Left forelimb (tissue), 1 donor: ENCODE results near the gene KANK3.
A peak's percentile ranks its signal among the peaks of the same experiment; 100 is the strongest.
"Not testable (repeated sequence)": the region's sequence is repeated elsewhere in the genome, so short reads cannot be mapped to it uniquely, and the experiment has no call there.

ENCODE experiments used
- DNase-seq: peaks from one replicate; pipeline ENCODE4 v3.0.0-alpha.2; 2018; ENCODE audit warnings: low spot score

The KANK3 gene

DNA sequence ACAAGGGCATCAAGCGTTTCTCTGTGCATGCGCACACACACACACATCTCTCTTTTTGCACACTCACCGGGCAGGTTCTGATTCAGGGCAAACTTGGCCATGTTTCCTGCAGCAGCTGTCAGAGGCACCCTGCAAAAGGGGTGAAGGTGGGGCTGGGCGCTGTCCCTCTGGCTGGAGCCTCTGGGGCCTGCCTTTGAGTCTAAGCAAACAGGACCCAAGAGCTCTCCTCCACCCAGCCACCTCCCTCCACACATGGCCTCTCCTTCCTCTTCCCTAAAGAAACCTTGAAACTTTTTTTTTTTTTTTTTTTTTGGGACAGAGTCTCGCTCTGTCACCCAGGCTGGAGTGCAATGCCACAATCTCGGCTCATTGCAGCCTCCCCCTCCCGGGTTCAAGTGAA is 5.3 kb downstream of the KANK3 start:
- no peak for DNase-seq

- DNase-seq = no peak
Observed at GRCh38 chr19:8336660-8337059, 6.4 kb downstream of the KANK3 start.

DNA sequence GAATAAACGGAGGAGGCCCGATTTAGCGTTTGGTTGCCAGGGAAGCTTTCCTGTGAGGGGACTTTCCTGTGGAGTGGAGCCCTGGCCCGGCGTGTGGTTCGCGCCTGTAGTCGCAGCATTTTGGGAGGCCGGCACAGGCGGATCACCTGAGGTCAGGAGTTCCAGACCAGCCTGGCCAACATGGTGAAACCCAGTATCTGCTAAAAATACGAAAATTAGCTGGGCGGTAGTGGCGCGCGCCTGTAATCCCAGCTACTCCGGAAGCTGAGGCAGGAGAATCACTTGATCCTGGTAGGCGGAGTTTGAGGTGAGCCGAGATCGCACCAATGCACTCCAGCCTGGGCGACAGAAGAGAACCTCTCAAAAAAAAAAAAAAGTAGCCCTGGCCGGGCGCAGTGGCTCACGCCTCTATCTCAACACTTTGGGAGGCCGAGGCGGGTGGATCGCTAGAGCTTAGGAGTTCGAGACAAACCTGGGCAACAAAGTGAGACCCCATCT is 6.9 kb downstream of the KANK3 start:
- no peak for DNase-seq

GRCh38 chr19:8335343-8336071 is 7.6 kb downstream of the KANK3 start:
- no peak for DNase-seq

DNA sequence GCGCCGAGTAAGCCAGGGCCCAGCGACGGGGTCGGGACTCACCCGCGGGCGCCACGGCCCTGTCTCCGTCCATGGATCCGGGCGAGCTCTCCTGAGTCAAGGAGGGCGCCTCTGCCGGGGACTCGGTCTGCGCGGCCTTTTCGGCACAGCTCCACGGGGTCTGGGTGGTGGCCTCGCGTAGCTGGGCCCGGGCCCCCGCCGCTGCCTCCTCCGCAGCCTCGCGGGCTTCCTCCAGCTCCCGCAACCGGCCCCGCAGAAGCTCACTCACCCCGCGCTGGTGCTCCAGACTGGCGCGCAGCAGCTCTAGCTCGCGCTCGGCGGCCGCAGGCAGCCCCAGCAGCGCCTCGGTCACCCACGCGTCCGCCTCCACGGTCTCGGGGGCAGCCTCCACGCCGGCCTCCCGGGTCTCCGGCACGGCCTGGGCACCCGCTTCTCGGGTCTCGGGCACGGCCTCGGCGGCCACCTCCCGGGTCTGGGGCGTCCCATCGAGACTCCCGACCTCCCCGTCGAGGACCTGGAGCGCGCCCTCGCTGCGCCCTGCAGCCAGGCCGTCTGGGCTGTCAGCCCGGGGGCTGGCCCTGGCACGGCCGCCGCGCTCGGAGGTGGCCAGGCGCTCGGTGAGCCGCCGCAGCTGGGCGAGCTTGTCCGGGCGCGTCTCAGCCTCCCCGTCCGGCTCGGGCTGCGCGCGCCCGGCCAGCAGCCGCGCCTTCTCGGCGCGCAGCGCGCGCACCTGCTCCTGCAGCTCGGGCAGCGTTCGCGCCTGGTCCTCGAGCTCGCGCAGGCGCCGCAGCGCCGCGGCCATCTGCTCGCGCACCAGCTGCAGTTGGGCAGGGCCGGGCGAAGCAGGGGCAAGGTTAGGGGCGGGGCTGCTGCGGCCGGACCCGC is 8.4 kb downstream of the KANK3 start:
- no peak for DNase-seq

- no peak for DNase-seq
Observed at GRCh38 chr19:8333767-8334457, 9.2 kb downstream of the KANK3 start.

GRCh38 chr19:8332976-8333766 is 9.9 kb downstream of the KANK3 start:
- DNase-seq = no peak

GRCh38 chr19:8331263-8331845 is 11.7 kb downstream of the KANK3 start:
- no peak for DNase-seq

- no peak for DNase-seq
Observed at GRCh38 chr19:8329996-8330395, 13.1 kb downstream of the KANK3 start.

GRCh38 chr19:8325454-8325853 is 17.6 kb downstream of the KANK3 start:
- no peak for DNase-seq

GRCh38 chr19:8324186-8325050 is 18.6 kb downstream of the KANK3 start:
- no peak for DNase-seq

GRCh38 chr19:8323781-8324185 is 19.3 kb downstream of the KANK3 start:
- no peak for DNase-seq

DNA sequence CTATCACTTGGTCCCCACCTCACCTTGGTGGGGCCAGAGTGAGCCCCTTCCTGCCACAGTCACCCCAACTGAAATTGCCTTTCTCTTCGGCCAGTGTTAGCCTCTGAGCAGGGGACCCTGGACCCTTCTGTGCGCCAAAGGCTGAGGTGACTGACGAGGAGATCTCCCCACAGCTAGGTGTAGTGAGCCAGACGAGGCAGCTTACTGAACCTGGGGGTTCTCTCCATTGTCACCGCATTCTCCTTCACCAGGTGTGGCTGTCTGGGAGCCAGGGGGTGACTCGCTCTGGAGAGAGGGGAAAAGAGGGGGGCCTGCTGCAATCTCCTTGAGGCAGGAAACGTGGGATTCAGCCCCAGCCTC is 20.4 kb downstream of the KANK3 start:
- DNase-seq = no peak

DNA sequence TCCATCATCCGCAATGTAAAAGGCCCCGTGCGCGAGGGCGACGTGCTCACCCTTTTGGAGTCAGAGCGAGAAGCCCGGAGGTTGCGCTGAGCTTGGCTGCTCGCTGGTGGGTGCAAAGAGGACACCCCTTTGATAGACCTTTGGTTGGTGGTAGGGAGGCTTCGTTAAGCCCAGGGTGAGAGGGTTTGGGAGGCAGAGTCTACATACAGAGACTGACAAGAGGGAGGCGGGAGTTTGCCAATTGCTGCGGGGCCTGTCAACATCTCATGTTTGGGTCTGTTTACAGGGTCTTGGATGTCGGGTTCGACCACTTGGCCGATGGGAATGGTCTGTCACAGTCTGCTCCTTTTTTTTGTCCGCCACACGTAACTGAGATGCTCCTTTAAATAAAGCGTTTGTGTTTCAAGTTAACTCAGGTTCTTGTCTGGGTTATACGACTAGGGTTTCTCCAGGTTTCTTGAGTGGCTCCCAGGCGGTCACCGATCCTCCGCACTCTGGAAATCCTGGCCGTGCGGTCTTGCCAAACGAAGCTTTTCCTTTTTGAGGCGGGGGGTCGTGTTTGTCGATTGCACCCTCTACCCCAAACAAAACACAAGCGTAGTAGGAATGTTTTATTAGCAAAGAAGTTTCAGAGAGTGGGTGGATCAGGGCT is 20.9 kb downstream of the KANK3 start:
- DNase-seq = no peak

- peak; percentile 98 for DNase-seq
Observed at GRCh38 chr19:8321067-8321985, 21.7 kb downstream of the KANK3 start, which contains the start of the genes NDUFA7 and RPS28. Gene NDUFA7 (minus strand): TSS chr19:8321375. CDS start chr19:8321358, 17 bp downstream. Gene RPS28 (plus strand): TSS chr19:8321496. CDS start chr19:8321531, 35 bp downstream.

GRCh38 chr19:8320564-8321066 is 22.4 kb downstream of the KANK3 start:
- DNase-seq = no peak

- DNase-seq = no peak
Observed at GRCh38 chr19:8319807-8320520, 23.1 kb downstream of the KANK3 start.

GRCh38 chr19:8318835-8319234 is 24.2 kb downstream of the KANK3 start:
- DNase-seq = not testable (repeated sequence)
